Neural cell (in vitro differentiated cells): ENCODE results near the gene FAM240A. TPM values are rescaled to one million over a fixed set of nuclear protein-coding genes. Genes with fewer than 3 reads are reported as not detected.

Source experiments
- H2AFZ ChIP-seq: fragments of 200-600, 300-800 bp; sonication (generic), shearing (Covaris generic); 2 replicates; pipeline ENCODE4 v1.6.0; 2014; ENCODE audit warnings: low read depth, mild to moderate bottlenecking, antibody characterized with exemption, low read length, moderate library complexity
- H3F3A ChIP-seq: fragments of 200-600 bp; shearing (Covaris generic); 2 replicates; pipeline ENCODE4 v1.6.1; 2016; ENCODE audit warnings: mild to moderate bottlenecking, moderate library complexity, mixed read lengths, antibody characterized with exemption, low read length; ENCODE audit not compliant: insufficient read depth, poor library complexity, severe bottlenecking
- H3K27ac ChIP-seq: fragments of 200-600, 300-800 bp; sonication (generic), shearing (Covaris generic); 2 replicates; pipeline ENCODE4 v1.5.1; 2014; ENCODE audit warnings: mild to moderate bottlenecking, low read length, moderate library complexity
- H3K27me3 ChIP-seq: fragments of 300-800, 200-600 bp; sonication (generic), shearing (Covaris generic); 2 replicates; pipeline ENCODE4 v1.6.0; 2014; ENCODE audit warnings: mild to moderate bottlenecking, low read depth, low read length, moderate library complexity; ENCODE audit not compliant: insufficient read depth
- H3K36me3 ChIP-seq: fragments of 300-800, 200-600 bp; sonication (generic), shearing (Covaris generic); 2 replicates; pipeline ENCODE4 v1.5.1; 2014; ENCODE audit warnings: mild to moderate bottlenecking, antibody characterized with exemption, low read length, moderate library complexity; ENCODE audit not compliant: insufficient read depth
- H3K4me2 ChIP-seq: fragments of 300-800, 200-600 bp; sonication (generic), shearing (Covaris generic); 2 replicates; pipeline ENCODE4 v1.6.0; 2014; ENCODE audit warnings: mild to moderate bottlenecking, low read length
- H3K4me3 ChIP-seq: fragments of 300-800, 200-600 bp; sonication (generic), shearing (Covaris generic); 2 replicates; pipeline ENCODE4 v1.5.1; 2014; ENCODE audit warnings: mild to moderate bottlenecking, low read length, moderate library complexity
- H3K79me2 ChIP-seq: fragments of 200-600 bp; shearing (Covaris generic); replicated peaks from 2 replicates; pipeline ENCODE4 v1.6.0; 2014; ENCODE audit warnings: mild to moderate bottlenecking, low read length, moderate library complexity; ENCODE audit not compliant: insufficient read depth
- H3K9ac ChIP-seq: fragments of 300-800, 200-600 bp; sonication (generic), shearing (Covaris generic); 2 replicates; pipeline ENCODE4 v1.6.1; 2016; ENCODE audit warnings: mild to moderate bottlenecking, low read length, mixed read lengths
- H3K9me2 ChIP-seq: fragments of 200-600 bp; shearing (Covaris generic); 2 replicates; pipeline ENCODE4 v1.6.1; 2016; ENCODE audit warnings: mild to moderate bottlenecking, low read length, mixed read lengths; ENCODE audit not compliant: insufficient read depth
- H3K9me3 ChIP-seq: fragments of 200-600, 300-800 bp; sonication (generic), shearing (Covaris generic); 2 replicates; pipeline ENCODE4 v1.6.1; 2016; ENCODE audit warnings: mild to moderate bottlenecking, mixed run types, low read length, moderate library complexity, mixed read lengths
- H4K20me1 ChIP-seq: fragments of 200-600 bp; shearing (Covaris generic); 2 replicates; pipeline ENCODE4 v1.6.1; 2016; ENCODE audit warnings: mild to moderate bottlenecking, mixed run types; ENCODE audit not compliant: insufficient read depth
- CTCF ChIP-seq: fragments of 450-650 bp; IDR thresholded peaks from 2 replicates; pipeline ENCODE4 v1.5.1; 2014; ENCODE audit warnings: antibody characterized with exemption, mild to moderate bottlenecking, moderate library complexity; ENCODE audit not compliant: poor library complexity, severe bottlenecking
- EP300 ChIP-seq: fragments of 450-650 bp; conservative IDR thresholded peaks from 2 replicates; pipeline ENCODE4 v1.6.1; 2014; ENCODE audit warnings: antibody characterized with exemption, mild to moderate bottlenecking, moderate library complexity; ENCODE audit not compliant: poor library complexity, severe bottlenecking
- EZH2 ChIP-seq: fragments of 200-600, 300-800 bp; shearing (Covaris generic), sonication (generic); IDR thresholded peaks from 2 replicates; pipeline ENCODE4 v1.6.1; 2014; ENCODE audit warnings: antibody characterized with exemption, low read length, borderline replicate concordance, mild to moderate bottlenecking; ENCODE audit not compliant: insufficient read depth, poor library complexity, severe bottlenecking
- MXI1 ChIP-seq: fragments of 450-650 bp; conservative IDR thresholded peaks from 2 replicates; pipeline ENCODE4 v1.6.1; 2014; ENCODE audit warnings: antibody characterized with exemption, mild to moderate bottlenecking; ENCODE audit not compliant: poor library complexity, severe bottlenecking
- POLR2AphosphoS5 ChIP-seq: IDR thresholded peaks from 2 replicates; pipeline ENCODE4 v1.6.1; 2012
- RAD21 ChIP-seq: fragments of 450-650 bp; conservative IDR thresholded peaks from 2 replicates; pipeline ENCODE4 v1.6.1; 2014; ENCODE audit warnings: antibody characterized with exemption, mild to moderate bottlenecking, moderate library complexity
- REST ChIP-seq: IDR thresholded peaks from 2 replicates; pipeline ENCODE4 v1.6.1; 2012; ENCODE audit warnings: borderline replicate concordance
- SMC3 ChIP-seq: fragments of 450-650 bp; conservative IDR thresholded peaks from 2 replicates; pipeline ENCODE4 v1.6.1; 2014; ENCODE audit warnings: antibody characterized with exemption, mild to moderate bottlenecking, moderate library complexity; ENCODE audit not compliant: poor library complexity
- TAF1 ChIP-seq: IDR thresholded peaks from 2 replicates; pipeline ENCODE4 v1.6.1; 2012; ENCODE audit warnings: low read depth
- polyA plus RNA-seq: library from polyadenylated mRNA; depleted of rRNA; stranded (reverse); fragments of >200 nt; gene quantifications from 2 replicates; pipeline ENCODE4 v1.2.3, GENCODE V29; 2014

FAM240A gene
- polyA plus RNA-seq, 1 donor from 2014 or later = not detected

GRCh38 chr3:46668591-46668990, 56.3 kb downstream of the FAM240A start:
- Histone ChIP-seq H3K9ac (no peak overlapping the region), H3F3A (no peaks in the 10 kb centered on the region), H4K20me1 (no peaks in the 10 kb centered on the region), H3K27me3 (no peaks in the 10 kb centered on the region), H3K4me2 (no peak overlapping the region), H2AFZ (no peak overlapping the region), H3K9me2 (no peaks in the 10 kb centered on the region), H3K36me3 (no peaks in the 10 kb centered on the region), H3K79me2 (no peaks in the 10 kb centered on the region), H3K4me3 (no peak overlapping the region), H3K9me3 (no peaks in the 10 kb centered on the region), H3K27ac (no peak overlapping the region)
- TF ChIP-seq EZH2 (no peak), SMC3 (no peak), TAF1 (no peak), RAD21 (no peak), MXI1 (no peak), EP300 (no peak), REST (no peak), CTCF (no peak), POLR2AphosphoS5 (no peak)

GRCh38 chr3:46669191-46669999, 57.1 kb downstream of the FAM240A start:
- no peak overlapping the region for H3K27ac ChIP-seq
- H3K4me2 ChIP-seq = no peak overlapping the region

More at GRCh38 chr3:46669191-46669999, 57.1 kb downstream of the FAM240A start:
- H3K9me3 ChIP-seq = no peaks in the 10 kb centered on the region
- H3F3A ChIP-seq = no peaks in the 10 kb centered on the region
- no peak overlapping the region for H3K4me3 ChIP-seq
- no peak overlapping the region for H2AFZ ChIP-seq
- no peak for TF ChIP-seq MXI1
- TF ChIP-seq SMC3 = no peak
- TF ChIP-seq RAD21 = no peak
- TF ChIP-seq EZH2 = no peak
- no peak for TF ChIP-seq REST
- no peaks in the 10 kb centered on the region for H3K79me2 ChIP-seq
- no peaks in the 10 kb centered on the region for H4K20me1 ChIP-seq
- H3K9me2 ChIP-seq = no peaks in the 10 kb centered on the region
- no peaks in the 10 kb centered on the region for H3K36me3 ChIP-seq
- no peak overlapping the region for H3K9ac ChIP-seq
- no peaks in the 10 kb centered on the region for H3K27me3 ChIP-seq
